GM13976 (cell line): ENCODE data around the gene PSMB11.

Experiments used
- DNase-seq: peaks from one replicate; pipeline ENCODE4 v3.0.0; 2012; ENCODE audit warnings: low spot score
- CTCF ChIP-seq: IDR thresholded peaks from 2 replicates; pipeline ENCODE4 v1.5.1; 2012; ENCODE audit warnings: borderline replicate concordance, mild to moderate bottlenecking; ENCODE audit not compliant: insufficient read depth; ENCODE audit errors: extremely low read depth, missing control alignments, control extremely low read depth
- in situ Hi-C: fragments of 300-500 bp; cut with MboI; formaldehyde crosslinking; loops from one replicate; pipeline ENCODE4 v1.12.0; 2022; ENCODE audit warnings: low sequenced_read_pairs, mixed read lengths, inconsistent platforms; ENCODE audit not compliant: unreplicated experiment

The PSMB11 gene

GRCh38 chr14:23015618-23016017 lies 26.4 kb upstream of the PSMB11 start:
- in situ Hi-C loops = no loop called here
- no peak for DNase-seq
- TF ChIP-seq CTCF = no peak

- TF ChIP-seq CTCF = no peak
- in situ Hi-C loops = no loop called here
- no peak for DNase-seq
These were observed 24.9 kb upstream of the PSMB11 start for GRCh38 chr14:23017091-23017490.

GRCh38 chr14:23018107-23018506 lies 23.9 kb upstream of the PSMB11 start:
- in situ Hi-C loops = no loop called here
- no peak for DNase-seq
- TF ChIP-seq CTCF = no peak

GRCh38 chr14:23020143-23021128 lies 21.6 kb upstream of the PSMB11 start:
- DNase-seq = no peak
- in situ Hi-C loops = no loop called here
- TF ChIP-seq CTCF = no peak

- no peak for TF ChIP-seq CTCF
- DNase-seq = no peak
- in situ Hi-C loops = no loop called here
These were observed 20.6 kb upstream of the PSMB11 start for GRCh38 chr14:23021434-23021833.

GRCh38 chr14:23021889-23022442 lies 20.0 kb upstream of the PSMB11 start:
- DNase-seq = no peak
- in situ Hi-C loops = no loop called here
- no peak for TF ChIP-seq CTCF
